Activated CD8-positive, alpha-beta T cell treated with anti-CD3 and anti-CD28 coated beads, Interleukin-2, amount 10 ng/mL, durations not matched to agents 7 days and 5 days (primary cell): ENCODE results near the gene EXOC6. TPM values are rescaled to one million over a fixed set of nuclear protein-coding genes. Genes with fewer than 3 reads are reported as not detected.
"Not testable (repeated sequence)": the region's sequence is repeated elsewhere in the genome, so short reads cannot be mapped to it uniquely, and the experiment has no call there.

ENCODE experiments used
- ATAC-seq: fragments of 150-1000 bp; cut with Tn5 transposase; one replicate; pipeline ENCODE4 v1.10.0; 2021; ENCODE audit warnings: moderate library complexity
- CTCF ChIA-PET: fragments of 350-600 bp; sonication (Branson Sonifier 250); formaldehyde crosslinking; loops from one replicate; lab custom pipeline; 2021; ENCODE audit warnings: antibody characterized with exemption; lab: Charles Lee
- POLR2A ChIA-PET: fragments of 350-600 bp; sonication (Branson Sonifier 250); formaldehyde crosslinking; loops from one replicate; lab custom pipeline; 2021; ENCODE audit warnings: antibody characterized with exemption; lab: Charles Lee
- DNase-seq: peaks from one replicate; pipeline ENCODE4 v3.0.0-alpha.2; 2020
- H3K27ac Mint-ChIP-seq: one replicate; pipeline ENCODE4 v1.8.0; 2021; ENCODE audit warnings: mild to moderate bottlenecking, mixed read lengths
- H3K27me3 Mint-ChIP-seq: one replicate; pipeline ENCODE4 v1.8.0; 2021; ENCODE audit warnings: low read depth, mixed read lengths
- H3K36me3 Mint-ChIP-seq: one replicate; pipeline ENCODE4 v1.8.0; 2021; ENCODE audit warnings: low read depth, mixed read lengths
- H3K4me1 Mint-ChIP-seq: one replicate; pipeline ENCODE4 v1.8.0; 2021; ENCODE audit warnings: low read depth, mixed read lengths
- H3K4me3 Mint-ChIP-seq: one replicate; pipeline ENCODE4 v1.8.0; 2021; ENCODE audit warnings: mild to moderate bottlenecking, mixed read lengths
- H3K9me3 Mint-ChIP-seq: one replicate; pipeline ENCODE4 v1.8.0; 2022; ENCODE audit warnings: mixed read lengths; ENCODE audit not compliant: insufficient read depth
- total RNA-seq, 2 experiments: library from RNA; stranded (reverse); gene quantifications; one replicate each; pipeline ENCODE4 v1.2.3, GENCODE V29; 2021

Gene EXOC6
- total RNA-seq, 2 experiments from 2014 or later = 11.7 to 12.5 TPM

DNA sequence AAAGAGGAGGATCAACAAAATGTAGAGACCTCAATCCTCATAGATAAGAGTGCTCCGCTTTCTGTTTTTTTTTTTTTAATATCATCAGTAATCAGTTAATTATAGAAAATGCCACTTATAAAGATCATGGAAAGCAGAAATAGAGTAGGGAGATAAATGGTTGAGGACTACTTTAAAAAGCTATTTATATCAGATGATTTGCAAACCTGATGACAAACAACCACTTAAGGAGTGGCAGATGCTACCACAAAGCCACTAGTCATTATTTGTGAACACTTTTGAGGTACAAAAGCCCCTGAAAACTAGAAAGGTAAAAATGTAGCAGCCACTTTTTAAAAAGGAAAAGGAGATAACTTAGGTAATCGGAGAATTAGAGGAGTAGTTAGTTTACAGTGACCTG lies 113.3 kb downstream of the EXOC6 start:
- DNase-seq (no peak), ATAC-seq (no peak)
- Mint-ChIP-seq H3K9me3 (no peaks in the 10 kb centered on the region), H3K4me3 (no peak overlapping the region), H3K27ac (no peak overlapping the region), H3K36me3 (no peaks in the 10 kb centered on the region), H3K4me1 (no peaks in the 10 kb centered on the region), H3K27me3 (no peaks in the 10 kb centered on the region)
- ChIA-PET POLR2A (no interaction called here), CTCF (no interaction called here)

DNA sequence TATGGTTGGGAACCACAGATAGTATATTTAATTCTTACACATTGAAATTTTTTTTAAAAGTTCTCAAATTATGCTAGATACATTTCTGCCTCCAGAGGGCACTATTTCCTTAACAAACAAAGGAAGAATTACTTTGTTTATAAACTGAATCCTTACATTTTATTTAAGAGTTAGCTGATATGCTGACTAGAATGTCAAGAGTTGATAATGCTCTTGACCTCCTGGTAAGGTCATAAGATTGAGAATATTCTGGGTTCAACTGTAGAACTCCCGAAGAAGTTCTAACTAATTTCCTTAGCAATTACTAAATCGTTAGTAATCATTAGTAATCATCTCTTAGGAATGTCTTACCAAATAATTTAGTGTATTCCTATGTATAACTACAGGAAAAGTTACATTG lies 117.0 kb downstream of the EXOC6 start:
- Mint-ChIP-seq H3K4me3 (no peak overlapping the region), H3K27ac (no peak overlapping the region), H3K27me3 (no peaks in the 10 kb centered on the region), H3K9me3 (no peaks in the 10 kb centered on the region), H3K4me1 (no peaks in the 10 kb centered on the region), H3K36me3 (no peaks in the 10 kb centered on the region)
- CTCF ChIA-PET = interaction anchor here (0.7 to 2.6 kb wide), 26 partner anchors 10 to 411 kb away, joined by 3 to 20 read pairs (median 4); partner anchors contain the start of gene EXOC6
- ATAC-seq (no peak), DNase-seq (no peak)
- POLR2A ChIA-PET = no interaction called here

GRCh38 chr10:92967641-92968040 lies 119.3 kb downstream of the EXOC6 start:
- Mint-ChIP-seq H3K4me3 (no peak overlapping the region), H3K27me3 (no peaks in the 10 kb centered on the region), H3K4me1 (peaks cover 2% of the 10 kb centered on the region), H3K27ac (no peak overlapping the region), H3K9me3 (peaks cover under 1% of the 10 kb centered on the region), H3K36me3 (peaks cover 7% of the 10 kb centered on the region)
- CTCF ChIA-PET = no interaction called here
- ATAC-seq = no peak
- no peak for DNase-seq
- POLR2A ChIA-PET = no interaction called here

DNA sequence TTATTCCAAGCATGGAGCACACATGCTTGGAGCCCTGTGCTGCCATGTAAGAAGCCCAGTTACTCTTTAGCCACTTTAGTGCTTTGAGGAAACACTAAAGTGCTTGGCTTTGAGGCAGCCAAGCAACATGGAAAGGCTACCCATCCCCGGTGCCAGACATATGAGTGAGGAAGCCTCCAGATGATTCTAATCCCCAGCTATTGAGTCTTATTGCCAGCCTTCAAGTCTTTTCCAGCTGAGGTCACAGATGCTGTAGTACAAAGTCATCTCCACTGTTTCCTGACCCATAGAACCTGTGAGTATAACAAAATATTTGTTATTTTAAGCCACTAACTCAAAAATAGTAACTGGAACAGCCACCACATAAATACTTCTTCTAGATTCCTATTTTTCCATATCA lies 120.8 kb downstream of the EXOC6 start:
- ATAC-seq (no peak), DNase-seq (no peak)
- Mint-ChIP-seq H3K36me3 (peaks cover 11% of the 10 kb centered on the region), H3K4me3 (no peak overlapping the region), H3K27ac (no peak overlapping the region), H3K27me3 (no peaks in the 10 kb centered on the region), H3K9me3 (peaks cover 4% of the 10 kb centered on the region), H3K4me1 (peaks cover 2% of the 10 kb centered on the region)
- CTCF ChIA-PET = interaction anchor here (0.6 kb wide), 1 partner anchor 20 kb away, joined by 3 read pairs; no protein-coding TSS in a partner anchor
- POLR2A ChIA-PET = no interaction called here

- no peaks in the 10 kb centered on the region for H3K27me3 Mint-ChIP-seq
- peaks cover 4% of the 10 kb centered on the region for H3K9me3 Mint-ChIP-seq
- H3K36me3 Mint-ChIP-seq = peaks cover 13% of the 10 kb centered on the region
- no peak overlapping the region for H3K27ac Mint-ChIP-seq
- no peak overlapping the region for H3K4me3 Mint-ChIP-seq
- DNase-seq (no peak), ATAC-seq (no peak)
- ChIA-PET CTCF (interaction anchor here (0.8 kb wide), 1 partner anchor 17 kb away, joined by 3 read pairs; no protein-coding TSS in a partner anchor), POLR2A (no interaction called here)
- peaks cover 2% of the 10 kb centered on the region for H3K4me1 Mint-ChIP-seq
Observed at GRCh38 chr10:92970301-92971070, 122.2 kb downstream of the EXOC6 start.

DNA sequence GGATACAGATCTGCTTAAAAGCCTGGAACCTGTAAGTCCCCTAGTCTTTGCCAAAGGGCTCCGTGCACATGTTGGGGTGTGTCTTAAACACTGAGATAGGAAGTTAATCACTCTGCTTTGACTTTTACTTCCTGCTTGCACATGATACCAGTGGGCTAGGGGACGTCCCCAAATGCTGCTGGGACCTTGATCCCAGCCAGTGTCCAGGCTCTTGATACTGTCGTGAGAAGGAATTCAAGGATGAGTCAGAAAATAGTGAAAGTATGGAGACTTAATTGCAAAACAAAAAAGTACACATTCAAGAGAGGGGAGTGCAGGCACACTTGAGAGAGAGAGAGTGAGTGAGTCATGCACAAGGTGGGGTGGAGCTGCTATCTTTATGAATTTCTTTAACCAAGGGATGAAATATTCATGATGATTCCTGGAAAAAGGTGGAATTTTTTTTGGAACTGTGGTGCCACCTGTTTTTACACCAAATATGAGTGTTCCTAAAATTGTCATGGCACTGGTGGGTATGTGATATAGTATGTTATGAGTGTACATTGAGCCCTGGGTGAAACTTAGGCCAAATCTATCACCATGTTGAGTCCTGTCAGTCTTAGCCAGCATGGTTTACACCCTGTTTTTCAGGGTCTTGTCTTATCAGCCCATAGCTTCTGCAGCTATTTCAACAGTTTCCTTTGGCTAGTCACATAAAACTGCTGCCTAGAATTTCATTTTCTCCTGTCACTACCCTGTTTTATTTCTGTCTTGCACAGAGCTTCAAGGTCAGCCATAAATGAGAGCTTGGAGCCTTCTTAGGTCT lies 123.9 kb downstream of the EXOC6 start:
- POLR2A ChIA-PET = no interaction called here
- H3K4me1 Mint-ChIP-seq = peaks cover 2% of the 10 kb centered on the region
- DNase-seq (no peak), ATAC-seq (no peak)
- no peak overlapping the region for H3K4me3 Mint-ChIP-seq
- CTCF ChIA-PET = interaction anchor here (1.5 to 1.9 kb wide), 2 partner anchors 34 to 129 kb away, joined by 4 to 5 read pairs; no protein-coding TSS in a partner anchor
- H3K9me3 Mint-ChIP-seq = peaks cover 4% of the 10 kb centered on the region
- peaks cover 16% of the 10 kb centered on the region for H3K36me3 Mint-ChIP-seq
- no peak overlapping the region for H3K27ac Mint-ChIP-seq
- no peaks in the 10 kb centered on the region for H3K27me3 Mint-ChIP-seq

DNA sequence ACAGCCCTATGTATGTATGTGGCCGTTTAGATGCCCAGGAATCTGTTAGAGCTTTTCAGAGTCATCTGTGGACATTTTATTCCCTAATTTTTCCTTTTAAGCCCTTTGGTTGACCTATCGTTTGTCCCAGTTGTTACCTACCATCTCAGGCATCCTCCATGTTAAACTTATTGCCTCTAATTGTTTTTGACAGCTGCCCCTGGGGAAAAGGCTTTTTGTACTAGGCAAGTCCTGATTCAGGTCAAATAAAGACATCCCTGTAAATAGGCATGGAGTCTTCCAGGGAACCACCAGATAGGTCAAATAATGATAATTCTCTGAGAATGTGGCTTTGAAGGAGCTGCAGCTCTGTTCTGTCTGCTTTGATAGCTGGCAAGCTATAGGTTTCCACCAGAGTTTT lies 124.6 kb downstream of the EXOC6 start:
- peaks cover 16% of the 10 kb centered on the region for H3K36me3 Mint-ChIP-seq
- H3K9me3 Mint-ChIP-seq = peaks cover 4% of the 10 kb centered on the region
- H3K4me1 Mint-ChIP-seq = peaks cover 2% of the 10 kb centered on the region
- ChIA-PET CTCF (interaction anchor here (1.5 to 1.9 kb wide), 2 partner anchors 33 to 130 kb away, joined by 4 to 5 read pairs; no protein-coding TSS in a partner anchor), POLR2A (no interaction called here)
- DNase-seq = no peak
- H3K4me3 Mint-ChIP-seq = no peak overlapping the region
- no peak for ATAC-seq
- H3K27ac Mint-ChIP-seq = no peak overlapping the region
- H3K27me3 Mint-ChIP-seq = no peaks in the 10 kb centered on the region

- H3K4me3 Mint-ChIP-seq, DNase-seq, ATAC-seq, H3K9me3 Mint-ChIP-seq, H3K27me3 Mint-ChIP-seq, POLR2A ChIA-PET, H3K4me1 Mint-ChIP-seq, CTCF ChIA-PET, H3K27ac Mint-ChIP-seq: not testable (repeated sequence)
- H3K36me3 Mint-ChIP-seq = peaks cover 12% of the 10 kb centered on the region
Observed at GRCh38 chr10:92976278-92976677, 128.0 kb downstream of the EXOC6 start.

- ATAC-seq = no peak
- POLR2A ChIA-PET = no interaction called here
- CTCF ChIA-PET = interaction anchor here (0.6 kb wide), 1 partner anchor 45 kb away, joined by 3 read pairs; no protein-coding TSS in a partner anchor
Observed at GRCh38 chr10:92989250-92989649, 140.9 kb downstream of the EXOC6 start.

GRCh38 chr10:92990615-92991014 lies 142.3 kb downstream of the EXOC6 start:
- no peaks in the 10 kb centered on the region for H3K36me3 Mint-ChIP-seq
- no peaks in the 10 kb centered on the region for H3K9me3 Mint-ChIP-seq
- DNase-seq (no peak), ATAC-seq (no peak)
- POLR2A ChIA-PET = no interaction called here
- CTCF ChIA-PET = no interaction called here
- H3K4me1 Mint-ChIP-seq = peaks cover 11% of the 10 kb centered on the region
- H3K4me3 Mint-ChIP-seq = no peak overlapping the region
- no peaks in the 10 kb centered on the region for H3K27me3 Mint-ChIP-seq
- H3K27ac Mint-ChIP-seq = no peak overlapping the region

More at GRCh38 chr10:92989250-92989649, 140.9 kb downstream of the EXOC6 start:
- Mint-ChIP-seq H3K27ac (no peak overlapping the region), H3K4me3 (no peak overlapping the region), H3K27me3 (no peaks in the 10 kb centered on the region), H3K36me3 (no peaks in the 10 kb centered on the region), H3K9me3 (no peaks in the 10 kb centered on the region), H3K4me1 (peaks cover 11% of the 10 kb centered on the region)
- no peak for DNase-seq

DNA sequence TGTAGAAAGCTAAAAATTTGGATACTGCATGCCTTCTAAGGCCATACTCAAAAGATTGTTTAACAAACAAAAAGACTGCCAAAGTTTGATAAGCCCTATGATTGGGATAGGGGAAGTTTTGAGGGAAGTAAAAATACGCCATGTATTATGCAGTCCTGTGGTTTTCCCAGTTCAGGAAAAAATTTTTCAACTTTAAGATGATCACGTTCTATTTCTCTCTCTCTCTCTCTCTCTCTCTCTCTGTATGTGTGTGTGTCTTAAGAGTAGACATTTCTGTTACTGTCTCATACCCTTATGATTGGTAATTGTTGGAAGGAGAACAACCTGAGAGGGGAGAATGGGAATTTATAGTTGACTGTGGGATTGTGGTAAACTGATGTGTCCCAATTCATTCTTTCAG lies 143.2 kb downstream of the EXOC6 start:
- H3K9me3 Mint-ChIP-seq = no peaks in the 10 kb centered on the region
- no peak for ATAC-seq

More for the DNA sequence above, 143.2 kb downstream of the EXOC6 start:
- H3K27me3 Mint-ChIP-seq = no peaks in the 10 kb centered on the region
- ChIA-PET CTCF (interaction anchor here (0.6 kb wide), 1 partner anchor 21 kb away, joined by 3 read pairs; no protein-coding TSS in a partner anchor), POLR2A (no interaction called here)
- H3K36me3 Mint-ChIP-seq = no peaks in the 10 kb centered on the region
- no peak overlapping the region for H3K27ac Mint-ChIP-seq
- H3K4me3 Mint-ChIP-seq = no peak overlapping the region
- DNase-seq = no peak
- H3K4me1 Mint-ChIP-seq = peaks cover 11% of the 10 kb centered on the region
